Measurements from ENCODE around the gene DUSP2. TPM values are rescaled to one million over a fixed set of nuclear protein-coding genes. Genes with fewer than 3 reads are reported as not detected.

DUSP2 gene
- total and polyA plus RNA-seq, 10 of the 15 experiments (the other 5 are each of a cell fraction or from before 2014, with no cell fraction given), result 9.7 to 212 (median 57.2) TPM

DNA sequence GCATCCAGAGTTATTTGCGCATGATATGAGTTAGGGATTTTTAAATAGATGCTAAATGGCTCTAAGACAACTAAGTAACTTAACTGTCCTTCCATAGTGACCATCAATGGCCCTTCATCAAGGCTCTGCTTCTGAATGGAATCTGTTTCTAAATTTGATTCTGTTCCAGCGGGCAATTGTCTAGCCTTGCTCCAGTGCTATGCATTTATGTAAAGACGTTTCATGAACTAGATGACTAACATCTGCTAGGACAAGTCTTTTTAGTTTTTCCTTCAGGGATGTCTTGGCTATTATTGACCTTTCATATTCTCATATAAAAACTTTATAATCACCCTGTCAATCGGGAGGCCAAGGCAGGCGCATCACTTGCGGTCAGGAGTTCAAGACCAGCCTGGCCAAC lies 16.8 kb downstream of the DUSP2 start (continued):
- TF ChIP-seq, protein P1, sequence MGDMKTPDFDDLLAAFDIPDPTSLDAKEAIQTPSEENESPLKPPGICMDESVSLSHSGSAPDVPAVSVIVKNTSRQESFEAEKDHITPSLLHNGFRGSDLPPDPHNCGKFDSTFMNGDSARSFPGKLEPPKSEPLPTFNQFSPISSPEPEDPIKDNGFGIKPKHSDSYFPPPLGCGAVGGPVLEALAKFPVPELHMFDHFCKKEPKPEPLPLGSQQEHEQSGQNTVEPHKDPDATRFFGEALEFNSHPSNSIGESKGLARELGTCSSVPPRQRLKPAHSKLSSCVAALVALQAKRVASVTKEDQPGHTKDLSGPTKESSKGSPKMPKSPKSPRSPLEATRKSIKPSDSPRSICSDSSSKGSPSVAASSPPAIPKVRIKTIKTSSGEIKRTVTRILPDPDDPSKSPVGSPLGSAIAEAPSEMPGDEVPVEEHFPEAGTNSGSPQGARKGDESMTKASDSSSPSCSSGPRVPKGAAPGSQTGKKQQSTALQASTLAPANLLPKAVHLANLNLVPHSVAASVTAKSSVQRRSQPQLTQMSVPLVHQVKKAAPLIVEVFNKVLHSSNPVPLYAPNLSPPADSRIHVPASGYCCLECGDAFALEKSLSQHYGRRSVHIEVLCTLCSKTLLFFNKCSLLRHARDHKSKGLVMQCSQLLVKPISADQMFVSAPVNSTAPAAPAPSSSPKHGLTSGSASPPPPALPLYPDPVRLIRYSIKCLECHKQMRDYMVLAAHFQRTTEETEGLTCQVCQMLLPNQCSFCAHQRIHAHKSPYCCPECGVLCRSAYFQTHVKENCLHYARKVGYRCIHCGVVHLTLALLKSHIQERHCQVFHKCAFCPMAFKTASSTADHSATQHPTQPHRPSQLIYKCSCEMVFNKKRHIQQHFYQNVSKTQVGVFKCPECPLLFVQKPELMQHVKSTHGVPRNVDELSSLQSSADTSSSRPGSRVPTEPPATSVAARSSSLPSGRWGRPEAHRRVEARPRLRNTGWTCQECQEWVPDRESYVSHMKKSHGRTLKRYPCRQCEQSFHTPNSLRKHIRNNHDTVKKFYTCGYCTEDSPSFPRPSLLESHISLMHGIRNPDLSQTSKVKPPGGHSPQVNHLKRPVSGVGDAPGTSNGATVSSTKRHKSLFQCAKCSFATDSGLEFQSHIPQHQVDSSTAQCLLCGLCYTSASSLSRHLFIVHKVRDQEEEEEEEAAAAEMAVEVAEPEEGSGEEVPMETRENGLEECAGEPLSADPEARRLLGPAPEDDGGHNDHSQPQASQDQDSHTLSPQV (IDR thresholded peaks at IDR 0.05), result no peak
- no peak for TF ChIP-seq YBX1 (IDR thresholded peaks at IDR 0.05)
- TF ChIP-seq, protein P2, sequence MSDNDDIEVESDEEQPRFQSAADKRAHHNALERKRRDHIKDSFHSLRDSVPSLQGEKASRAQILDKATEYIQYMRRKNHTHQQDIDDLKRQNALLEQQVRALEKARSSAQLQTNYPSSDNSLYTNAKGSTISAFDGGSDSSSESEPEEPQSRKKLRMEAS (IDR thresholded peaks at IDR 0.05; ENCODE audit: low read depth, low read length), result no peak

DNA sequence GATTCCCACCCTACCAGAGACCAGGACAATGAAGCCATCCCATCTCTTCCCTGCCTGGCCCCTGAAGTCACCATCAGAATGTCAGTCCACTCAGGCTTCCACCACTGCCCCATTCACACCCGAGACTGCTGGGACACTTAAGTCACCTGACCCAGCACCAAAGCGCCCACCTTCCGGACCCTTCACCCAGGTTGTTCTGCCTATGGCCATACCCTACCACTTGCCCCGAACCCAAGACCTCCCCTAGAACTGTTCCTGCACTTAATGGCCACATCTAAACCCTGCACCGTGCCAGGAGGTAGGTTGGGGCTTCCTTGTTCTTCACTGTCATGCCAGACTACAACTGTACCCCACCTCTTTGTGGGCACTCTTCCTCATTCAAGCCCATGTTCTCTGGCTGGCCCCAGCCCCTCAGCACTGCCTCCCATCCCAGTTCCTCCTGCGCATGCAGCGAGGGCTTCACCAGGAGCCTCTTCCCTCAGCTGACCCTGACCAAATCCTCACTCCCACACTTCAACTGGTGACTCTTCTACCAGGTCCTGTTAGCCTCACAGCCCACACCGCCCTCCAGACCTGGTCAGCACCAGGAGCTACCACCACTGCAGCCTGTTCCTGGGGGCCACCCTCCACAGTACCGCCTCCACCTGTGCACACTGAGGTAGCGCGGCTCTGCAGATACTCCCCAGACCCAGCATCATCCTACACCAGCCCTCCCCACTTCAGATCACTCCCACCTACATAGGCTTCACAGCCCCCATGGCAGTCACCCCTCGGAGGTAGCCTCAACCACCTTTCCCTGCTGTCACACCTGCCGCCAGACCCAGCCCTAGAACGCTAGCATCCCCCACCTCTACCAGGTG lies 20.6 kb downstream of the DUSP2 start:
- Histone ChIP-seq H3K9me3 (replicated peaks; ENCODE audit: control insufficient read depth, insufficient read depth, low read length) (no peaks in the 10 kb centered on the region), H3K4me1 (ENCODE audit: control insufficient read depth, insufficient read depth, low read length) (peaks cover 4% of the 10 kb centered on the region; the same call in 1 of the 2 replicates), H3K79me2 (ENCODE audit: control insufficient read depth, insufficient read depth, low read length) (no peaks in the 10 kb centered on the region), H3K9ac (ENCODE audit: control insufficient read depth, insufficient read depth, low read length) (no peak overlapping the region), H3K27me3 (replicated peaks in 1 of 2; ENCODE audit: control insufficient read depth in 2 of 2, insufficient read depth in 2 of 2, low read length in 1 of 2) (peaks cover 0 to 1% of the 10 kb centered on the region in 2 experiments; a peak in 2 of 4 replicates), H3K4me3 (no peak overlapping the region), H3K36me3 (ENCODE audit: control insufficient read depth in 2 of 2, insufficient read depth in 2 of 2, low read length in 1 of 2) (no peaks in the 10 kb centered on the region), H4K20me1 (ENCODE audit: control insufficient read depth, insufficient read depth) (no peaks in the 10 kb centered on the region), H3K27ac (ENCODE audit: control insufficient read depth, insufficient read depth) (no peak overlapping the region), H2AFZ (ENCODE audit: control insufficient read depth, low read depth, low read length) (no peak overlapping the region), H3K4me2 (ENCODE audit: control insufficient read depth, insufficient read depth) (no peak overlapping the region)
- in situ Hi-C loops (cut with MboI), result no loop called here
- intact Hi-C loops (cut with micrococcal nuclease; ENCODE audit: unreplicated experiment), result no loop called here
- RAD21 ChIA-PET (ENCODE audit: unreplicated experiment), result interaction anchor here (0.9 kb wide), 1 partner anchor 50 kb away, joined by 4 read pairs; no protein-coding TSS in a partner anchor
- BruUV-seq (replicated peaks), result no TSS peak
- FAIRE-seq (no peak), ATAC-seq (no peak), DNase-seq (ENCODE audit: low read depth, low spot score) (no peak)
- POLR2A ChIA-PET, result no interaction called here
- SMC1A ChIA-PET (ENCODE audit: uncharacterized antibody, unreplicated experiment), result no interaction called here
- TF ChIP-seq POLR2A (IDR thresholded peaks at IDR 0.05; ENCODE audit: low read depth, low read length), result peak; percentile 16; the same call in 1 of the 2 replicates
- peak; percentile 36; the same call in 1 of the 2 replicates for TF ChIP-seq POLR2AphosphoS5 (IDR thresholded peaks at IDR 0.05; ENCODE audit: low read length)
- TF ChIP-seq CEBPB (IDR thresholded peaks at IDR 0.05; ENCODE audit: borderline replicate concordance in 1 of 2, low read depth in 2 of 2, low read length in 2 of 2), result no peak
- WGBS (ENCODE audit: insufficient coverage, insufficient replicate concordance, low lambda C conversion rate, missing lambda C conversion rate), result 67% methylated on average over 14 of the region's 14 CpGs
- CTCF ChIA-PET, result no interaction called here

Measured in GM12878 (cell line).